D341Med (cell line): ENCODE results near the gene NOTCH4.

Experiments used
- DNase-seq: peaks from one replicate; pipeline ENCODE4 v3.0.0; 2012; ENCODE audit warnings: low spot score

Gene NOTCH4

DNA sequence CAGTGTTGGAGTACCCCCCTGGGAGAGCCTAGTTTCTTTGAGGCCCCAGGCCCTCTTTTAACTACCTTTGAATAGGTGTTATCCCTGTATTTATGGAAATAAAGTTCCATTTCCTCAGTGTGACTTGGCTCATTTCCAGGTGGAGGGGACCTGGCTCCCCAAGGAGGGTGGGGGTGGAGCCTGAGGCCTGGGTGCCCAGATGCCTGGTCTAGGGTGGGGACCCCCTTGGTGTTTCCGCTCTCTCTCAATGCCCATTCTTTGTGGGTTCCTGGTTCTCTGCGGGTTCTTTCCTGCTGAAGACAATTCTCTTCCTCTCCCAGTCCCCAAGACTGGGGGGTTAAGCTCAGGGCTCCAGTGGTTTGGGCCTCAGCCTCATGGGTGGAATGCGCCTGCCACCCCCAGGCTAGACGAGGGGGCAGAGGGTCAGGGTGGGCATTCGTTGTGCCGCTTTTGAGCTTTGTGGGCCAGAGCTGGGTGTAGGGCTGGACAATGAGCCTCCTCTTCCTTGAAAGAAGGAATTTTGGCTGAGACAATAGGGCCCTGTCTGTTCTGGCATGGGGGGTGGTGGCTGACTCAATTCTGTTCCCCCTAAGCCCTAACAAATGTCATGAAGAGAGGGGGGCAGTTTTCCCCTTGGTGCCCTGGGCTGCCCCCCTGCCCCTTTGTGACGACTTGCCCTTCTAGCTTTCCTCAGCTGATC lies 60.2 kb downstream of the NOTCH4 start:
- no peak for DNase-seq

DNA sequence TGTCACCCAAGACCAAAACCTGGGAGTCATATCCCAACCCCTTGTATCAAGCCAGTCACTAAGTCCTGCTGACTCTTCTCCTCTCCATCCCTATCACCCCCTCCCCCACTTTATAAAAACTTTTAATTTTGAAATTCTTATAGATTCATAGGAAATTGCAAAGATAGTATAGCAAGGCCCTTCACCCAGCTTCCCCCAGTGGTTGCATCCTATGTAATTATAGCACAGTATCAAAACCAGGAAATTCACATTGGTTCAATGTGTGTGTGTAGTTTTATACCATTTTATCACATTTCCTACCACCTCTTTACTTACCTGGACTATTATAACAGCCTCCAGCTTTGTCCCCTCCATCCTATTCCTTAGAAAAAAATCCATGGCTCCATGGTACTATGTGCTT lies 65.8 kb downstream of the NOTCH4 start:
- no peak for DNase-seq

DNA sequence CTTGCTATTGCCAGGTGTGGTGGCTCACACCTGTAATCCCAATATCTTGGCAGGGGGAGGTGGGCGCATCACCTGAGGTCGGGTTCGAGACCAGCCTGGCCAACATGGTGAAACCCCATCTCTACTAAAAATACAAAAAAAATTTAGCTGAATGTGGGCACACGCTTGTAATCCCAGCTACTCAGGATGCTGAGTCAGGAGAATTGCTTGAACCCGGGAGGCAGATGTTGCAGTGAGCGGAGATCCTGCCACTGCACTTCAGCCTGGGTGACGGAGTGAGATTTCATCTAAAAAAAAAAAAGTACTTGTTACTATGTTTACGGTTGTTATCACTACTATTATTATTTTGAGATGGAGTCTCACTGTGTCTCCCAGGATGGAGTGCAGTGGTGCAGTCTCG lies 67.0 kb downstream of the NOTCH4 start:
- DNase-seq = no peak

DNA sequence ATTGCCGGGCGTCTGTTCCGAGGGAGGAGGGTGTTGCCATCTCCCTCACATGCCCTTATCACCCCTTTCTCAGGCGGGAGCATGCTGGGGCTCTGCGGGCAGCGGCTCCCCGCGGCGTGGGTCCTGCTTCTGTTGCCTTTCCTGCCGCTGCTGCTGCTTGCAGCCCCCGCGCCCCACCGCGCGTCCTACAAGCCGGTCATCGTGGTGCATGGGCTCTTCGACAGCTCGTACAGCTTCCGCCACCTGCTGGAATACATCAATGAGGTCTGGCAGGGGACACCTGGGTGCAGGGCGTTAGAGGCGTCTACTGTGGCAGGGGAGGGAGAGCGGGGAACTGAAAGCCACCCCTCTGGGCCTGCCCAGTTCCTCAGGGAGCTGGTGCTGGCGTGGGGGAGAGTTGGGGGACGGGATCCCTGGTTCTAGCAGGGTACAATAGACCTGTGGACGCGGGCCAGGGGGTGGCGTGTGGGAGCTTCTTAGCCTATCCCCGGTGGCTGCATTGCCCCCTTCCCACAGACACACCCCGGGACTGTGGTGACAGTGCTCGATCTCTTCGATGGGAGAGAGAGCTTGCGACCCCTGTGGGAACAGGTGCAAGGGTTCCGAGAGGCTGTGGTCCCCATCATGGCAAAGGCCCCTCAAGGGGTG lies 69.2 kb downstream of the NOTCH4 start:
- peak; percentile 85 for DNase-seq

DNA sequence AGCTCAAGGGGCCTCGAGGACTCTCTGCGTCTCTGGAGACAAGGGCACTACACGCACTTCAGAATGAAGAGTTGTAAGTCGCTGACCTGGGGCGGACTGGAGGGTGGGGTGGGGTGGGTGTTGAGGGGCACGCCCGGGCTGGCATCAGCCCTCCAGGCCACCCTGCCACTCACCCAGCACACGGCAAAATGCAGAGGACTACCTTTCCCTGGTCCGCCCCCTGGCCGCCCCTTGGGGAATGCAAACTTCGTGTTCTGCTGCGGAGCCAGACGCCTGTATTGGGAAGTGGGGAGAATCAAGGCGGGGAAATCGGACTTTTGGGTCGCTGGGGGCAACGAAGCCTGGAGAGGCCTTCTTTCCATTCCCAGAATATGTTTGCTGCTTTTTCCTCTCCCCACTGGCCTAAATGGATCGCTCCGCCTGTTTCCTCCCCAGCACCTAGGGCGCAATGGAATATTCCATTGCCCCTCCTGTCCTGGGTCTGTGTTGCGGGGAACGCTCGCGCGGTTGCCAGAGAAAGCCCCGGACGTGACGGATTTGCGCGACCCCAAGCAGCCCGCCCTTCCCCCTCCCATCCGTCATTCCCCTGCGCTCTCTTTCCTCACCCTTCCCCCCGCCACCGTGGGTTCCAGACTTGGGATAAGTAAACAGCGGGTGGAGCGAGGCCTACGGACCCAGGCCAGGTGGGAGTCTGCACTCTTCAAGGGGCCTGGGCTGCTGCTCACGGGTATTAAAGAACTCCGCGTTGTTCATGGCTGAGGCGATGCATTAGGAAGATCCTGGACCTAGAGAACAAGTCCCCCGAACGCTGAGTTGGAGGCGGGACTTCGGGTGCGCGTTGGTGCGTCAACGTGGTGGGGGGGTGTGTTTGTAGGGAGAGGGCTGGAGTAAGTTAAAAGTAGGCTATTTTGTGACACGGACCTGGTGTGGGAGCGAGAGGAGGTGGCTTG lies 70.0 kb downstream of the NOTCH4 start, which contains the start of gene PPT2:
Gene PPT2 (plus strand): TSS at position 578 of the 950 bp plus-strand sequence. CDS start 454 bp downstream, outside the sequence.
- DNase-seq = peak; percentile 93

DNA sequence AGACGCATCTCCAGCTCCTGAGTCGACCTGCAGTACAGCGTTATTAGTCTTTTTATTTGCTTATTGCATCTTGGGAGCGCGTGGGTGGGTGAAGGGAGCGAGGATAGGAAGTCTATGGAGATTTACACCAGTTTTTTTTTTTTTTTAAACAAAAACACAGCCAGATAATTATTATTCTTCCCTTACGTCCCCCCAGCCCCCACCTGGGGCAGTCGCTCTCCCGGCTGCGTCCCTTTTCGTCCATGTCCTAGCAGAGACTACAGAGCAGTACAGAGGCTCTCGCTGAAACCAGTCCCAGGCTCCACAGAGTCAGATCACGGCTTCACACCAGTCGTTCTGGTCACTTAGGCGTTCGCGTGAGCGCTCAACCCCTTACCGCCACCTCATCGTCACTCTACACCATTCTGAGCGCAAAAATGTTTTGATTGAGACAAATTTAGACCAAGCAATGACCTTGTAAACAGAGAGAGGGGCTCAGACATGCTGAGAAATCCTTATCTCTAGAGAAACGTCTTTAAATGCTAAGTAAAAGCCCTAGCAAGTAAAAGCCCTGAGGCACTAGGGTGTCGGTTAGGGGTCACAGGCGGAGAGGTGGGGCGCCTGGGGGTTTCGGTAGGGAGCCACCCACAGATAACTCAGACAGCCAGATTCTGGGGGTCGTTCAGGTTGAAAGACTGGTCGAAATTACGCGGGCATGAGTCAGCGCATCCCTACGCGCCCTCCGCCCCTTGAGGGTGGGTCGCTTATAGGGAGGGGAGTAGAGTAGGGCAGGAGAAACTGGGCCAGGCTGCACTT lies 70.9 kb downstream of the NOTCH4 start:
- no peak for DNase-seq

DNA sequence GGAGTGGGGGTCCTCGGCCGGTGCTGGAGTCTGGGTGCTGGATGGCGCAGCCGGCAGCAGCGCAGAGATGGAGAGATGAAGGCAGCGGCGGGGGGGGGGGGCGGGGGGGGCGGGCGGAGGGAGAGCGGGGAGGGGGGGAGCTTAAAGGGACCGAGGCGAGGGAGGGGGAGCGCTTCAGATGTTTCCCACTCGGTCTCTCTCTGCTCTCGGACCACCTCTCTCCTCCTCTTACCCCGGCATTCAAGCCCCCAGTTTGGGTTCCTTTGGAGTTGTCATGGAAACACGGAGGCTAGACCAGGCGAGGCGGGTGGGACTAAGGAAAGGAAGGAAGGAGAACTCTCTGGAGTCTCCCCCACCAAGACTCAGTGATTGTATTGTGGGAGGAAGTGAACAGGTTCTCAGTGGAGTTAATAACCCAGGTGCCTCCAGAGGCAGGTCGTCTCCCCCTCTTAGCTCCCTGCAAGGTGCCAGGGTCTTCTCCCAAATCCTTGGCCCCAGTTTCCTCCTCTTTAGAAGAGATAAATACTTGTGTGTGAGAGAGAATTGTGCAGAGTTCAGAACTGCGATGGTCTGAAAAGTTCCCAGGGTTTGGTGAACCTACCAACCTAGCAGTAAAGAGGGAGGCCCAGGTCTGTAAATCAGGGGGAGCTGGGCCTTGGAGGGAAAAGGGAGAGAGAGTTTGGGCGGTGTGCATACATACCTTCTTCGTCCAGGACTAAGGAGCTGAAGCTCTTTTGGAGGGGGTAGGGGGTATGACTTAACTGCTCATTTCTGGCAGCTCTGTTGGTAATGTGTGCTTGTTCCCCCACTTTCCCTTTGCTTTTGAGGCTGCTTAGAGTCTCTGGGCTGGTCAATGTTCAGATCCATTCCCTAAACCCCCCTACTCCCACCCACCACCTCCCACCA lies 71.8 kb downstream of the NOTCH4 start, which contains the start of gene PRRT1:
Gene PRRT1 (minus strand): TSS at position 77 of the 906 bp plus-strand sequence. CDS start 112 bp downstream, outside the sequence.
- DNase-seq = no peak

DNA sequence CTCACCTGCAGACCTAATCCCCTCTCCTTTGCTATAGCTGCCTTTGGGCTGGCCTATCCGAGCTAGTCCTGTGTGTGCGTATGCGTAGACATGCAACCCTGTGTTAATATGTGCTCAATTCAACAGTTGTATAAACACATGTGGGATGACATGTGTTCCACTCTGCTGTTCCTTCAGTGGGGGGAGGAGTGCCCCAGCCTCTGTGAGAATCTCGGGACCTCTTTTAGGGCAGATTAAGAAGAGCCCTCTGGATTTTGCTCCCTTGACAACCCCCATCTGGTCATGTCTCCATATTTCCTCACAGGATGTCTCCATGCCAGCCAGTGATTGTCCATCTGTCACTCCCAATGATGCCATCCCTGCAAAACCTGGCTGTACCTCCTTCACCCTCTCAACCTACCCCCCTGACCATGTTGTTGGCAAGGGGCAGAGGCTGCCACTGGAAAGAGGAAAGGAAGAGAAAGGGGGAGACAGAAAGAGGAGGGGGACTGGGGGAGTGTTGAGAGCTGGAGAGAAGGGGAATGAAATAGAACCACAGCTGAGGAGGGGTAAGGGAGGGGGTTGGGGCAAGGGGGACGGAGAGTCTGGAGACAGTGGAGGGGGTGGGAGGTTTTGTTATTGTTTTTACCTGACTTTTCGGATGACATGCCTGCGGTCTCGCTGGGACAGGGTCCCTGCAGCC lies 72.5 kb downstream of the NOTCH4 start:
- peak; percentile 67 for DNase-seq

DNA sequence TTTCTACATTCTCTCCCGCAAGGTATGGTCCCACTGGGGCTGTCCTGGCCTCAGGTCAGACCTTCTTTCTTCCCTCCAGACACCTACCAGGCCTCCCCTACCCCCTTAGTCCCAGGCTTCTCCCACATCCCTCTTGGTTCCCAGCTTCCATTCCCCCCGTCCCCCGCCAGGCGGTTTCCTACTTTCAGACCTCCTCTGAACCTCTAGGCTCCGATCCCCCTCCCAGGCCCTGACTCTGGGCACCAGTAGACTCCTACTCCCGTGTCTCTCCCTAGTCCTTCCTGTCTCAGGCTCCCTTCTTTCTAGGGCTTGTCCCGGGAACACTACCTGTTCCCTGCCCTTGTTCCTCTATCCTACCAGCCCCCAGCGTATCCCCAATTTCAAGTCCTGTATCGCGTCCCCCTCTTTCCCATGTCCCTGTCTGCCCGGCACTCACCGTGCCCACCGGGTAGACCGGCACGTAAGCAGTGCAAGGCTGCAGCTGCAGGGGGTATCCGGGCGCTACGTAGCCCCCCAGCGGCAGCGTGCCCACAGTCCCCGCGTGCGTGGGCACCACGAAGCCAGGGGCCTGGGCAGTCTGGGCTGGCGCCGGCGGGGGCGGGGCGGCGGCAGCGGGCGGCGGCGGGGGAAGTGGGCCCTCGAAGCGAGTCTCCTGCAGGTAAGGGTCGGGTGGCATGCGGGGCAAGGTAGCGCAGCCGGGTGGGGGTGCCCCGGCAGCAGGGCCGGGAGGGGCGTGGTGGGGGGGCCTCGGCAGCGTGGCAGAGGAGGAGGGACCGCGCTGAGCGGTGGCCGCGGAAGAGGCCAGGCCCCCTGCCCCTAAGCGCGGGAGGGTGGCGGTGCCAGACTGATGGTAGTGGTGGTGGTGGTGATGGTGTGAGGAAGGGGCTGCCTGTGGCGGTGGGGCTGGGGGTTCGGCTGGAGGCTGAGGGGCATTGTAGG lies 73.7 kb downstream of the NOTCH4 start:
- no peak for DNase-seq

DNA sequence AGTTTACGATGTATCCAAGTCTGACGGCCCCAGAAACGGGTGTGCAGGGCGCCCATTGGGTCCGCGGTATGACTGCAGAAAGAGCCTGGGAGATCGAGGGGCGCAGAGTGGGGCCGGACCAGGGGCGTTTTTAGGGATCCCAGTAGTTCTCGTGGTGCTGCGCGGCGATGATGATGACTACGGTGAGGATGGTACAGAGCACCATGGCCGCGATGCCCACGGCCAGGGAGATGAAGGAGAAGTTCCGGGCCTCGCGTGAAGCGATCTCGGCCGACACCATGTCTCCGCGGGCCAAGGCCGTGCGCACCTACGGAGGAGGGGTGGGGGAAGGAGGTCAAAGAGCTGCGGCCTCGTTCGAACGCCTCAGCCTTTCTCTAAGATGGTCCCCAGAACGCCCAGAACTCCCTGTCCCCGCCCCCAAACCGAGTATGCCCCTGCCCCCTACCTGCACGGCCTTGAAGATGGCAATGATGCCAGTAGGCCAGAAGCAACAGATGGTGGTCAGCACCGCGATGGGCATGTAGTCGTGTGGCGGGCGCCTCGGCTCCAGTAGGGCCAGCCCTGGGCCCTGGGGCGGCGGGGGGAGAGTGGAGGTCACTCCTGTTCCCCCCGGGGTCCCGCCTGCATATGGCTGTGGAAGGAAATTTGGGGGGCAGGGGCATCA lies 74.6 kb downstream of the NOTCH4 start:
- DNase-seq = no peak

DNA sequence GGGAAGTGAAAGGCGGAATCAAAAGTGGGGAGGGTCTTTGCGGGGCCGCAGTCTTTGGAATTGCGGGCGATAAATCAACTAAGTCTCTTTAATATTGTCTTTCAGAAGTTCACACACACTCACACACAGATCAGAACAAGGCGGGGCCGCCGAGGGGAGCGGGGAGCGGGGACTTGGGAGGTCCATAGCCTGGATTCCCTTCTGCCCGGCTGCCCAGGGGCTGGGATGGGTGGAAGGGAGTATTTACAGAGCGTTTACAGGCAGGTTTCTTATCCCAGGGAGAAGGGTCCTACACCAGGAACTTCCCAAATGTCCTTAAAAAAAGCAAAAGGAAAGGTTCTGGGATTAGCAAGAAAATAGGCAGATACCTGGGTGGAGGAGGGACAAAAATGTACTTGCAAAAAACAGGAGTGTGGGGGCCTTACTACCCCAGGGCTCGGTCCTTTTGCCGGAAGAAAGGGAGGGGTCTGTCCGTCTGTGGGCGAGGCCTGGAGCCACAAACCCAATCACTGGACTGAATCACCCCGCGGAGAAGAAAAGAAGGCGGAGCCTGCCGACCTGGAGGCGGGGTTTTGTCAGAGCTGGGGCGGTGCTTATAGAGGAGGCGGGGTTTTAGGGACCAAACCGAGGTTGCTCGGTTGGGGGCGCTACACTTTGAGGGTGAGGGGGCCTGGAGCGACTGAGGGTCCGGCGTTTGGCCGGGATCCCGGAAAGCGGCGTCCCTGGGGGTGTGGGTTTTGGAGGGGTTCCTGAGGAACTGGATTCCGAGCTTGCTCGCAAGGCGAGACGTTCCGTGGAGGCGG lies 75.4 kb downstream of the NOTCH4 start:
- DNase-seq = no peak

DNA sequence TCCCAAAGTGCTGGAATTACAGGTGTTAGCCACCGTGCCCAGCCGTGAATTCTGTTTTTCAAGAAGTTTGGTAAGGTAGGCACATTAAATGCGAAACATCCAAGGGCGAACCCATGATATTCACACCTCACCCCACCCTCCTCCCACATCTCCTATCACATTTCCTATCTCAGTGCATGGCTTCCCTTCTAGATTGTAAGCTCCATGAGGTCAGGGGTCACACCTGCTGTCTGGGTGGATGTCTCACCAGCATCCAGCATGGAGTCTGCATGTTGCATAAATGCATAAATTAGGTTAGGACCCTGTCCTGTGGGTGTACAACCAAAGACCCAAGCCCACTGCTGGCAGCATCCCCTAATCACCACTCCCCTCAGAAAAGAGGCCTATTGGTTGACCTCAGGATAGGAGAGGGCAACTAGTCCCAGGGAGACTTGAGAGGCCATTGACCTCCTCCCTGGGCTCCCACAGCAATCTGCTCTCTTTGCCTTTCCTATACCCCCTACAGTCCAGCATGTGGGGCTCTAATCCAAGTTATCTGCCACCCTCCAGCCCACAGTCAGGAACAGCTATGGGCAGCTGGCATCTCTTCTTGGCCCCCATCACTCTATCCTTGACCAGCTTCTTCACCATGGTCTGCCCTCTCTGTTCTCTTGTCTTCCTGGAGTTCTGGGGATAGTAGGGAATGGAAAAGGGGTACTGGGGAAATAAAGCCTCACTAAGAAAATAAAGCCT lies 76.3 kb downstream of the NOTCH4 start:
- no peak for DNase-seq

DNA sequence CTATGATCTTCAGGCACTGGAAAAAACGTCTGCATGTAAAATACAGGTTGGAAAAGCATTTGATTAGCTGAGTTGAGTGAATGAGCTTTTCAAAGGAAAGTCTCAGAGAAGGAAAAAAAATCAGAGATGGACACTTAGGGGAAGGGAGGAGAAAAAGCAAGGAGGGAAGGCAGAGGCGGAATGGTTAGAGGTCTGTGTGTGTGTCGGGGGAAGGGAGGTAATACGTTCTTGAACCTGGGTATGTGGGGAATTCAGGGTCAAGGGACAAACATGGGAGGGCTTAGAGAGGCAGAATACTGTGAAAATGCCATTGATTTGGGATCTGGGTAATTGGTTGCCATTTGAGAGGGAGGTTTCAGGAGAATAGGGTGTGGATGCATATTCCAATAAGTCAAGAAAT lies 77.2 kb downstream of the NOTCH4 start:
- no peak for DNase-seq

DNA sequence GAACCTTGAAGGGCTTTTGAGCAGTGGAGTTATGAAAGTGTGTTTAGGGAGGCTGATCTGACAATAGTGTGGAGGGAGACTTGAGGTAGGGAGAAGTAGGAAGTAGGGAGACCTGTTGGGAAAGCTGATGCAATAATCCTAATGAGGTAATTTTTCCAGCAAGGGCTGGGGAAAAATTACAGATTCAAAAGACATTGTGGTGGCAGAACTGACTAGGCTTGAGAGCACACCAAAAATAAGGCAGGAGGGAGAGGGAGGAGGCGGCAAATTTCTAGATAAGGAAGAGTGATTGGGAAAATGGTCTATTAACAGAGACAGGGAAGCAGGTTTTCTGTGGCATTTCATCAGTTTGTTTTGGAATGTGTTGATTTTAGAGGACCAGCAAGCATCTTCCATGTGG lies 77.6 kb downstream of the NOTCH4 start:
- DNase-seq = no peak
